Ascending aorta (tissue), 2 donors: ENCODE data around the gene SULF2. TPM values are rescaled to one million over a fixed set of nuclear protein-coding genes. Genes with fewer than 3 reads are reported as not detected.
A peak's percentile ranks its signal among the peaks of the same experiment; 100 is the strongest.
"Not testable (repeated sequence)": the region's sequence is repeated elsewhere in the genome, so short reads cannot be mapped to it uniquely, and the experiment has no call there.

Experiments
- DNase-seq, 2 donors: peaks; one replicate each; pipeline ENCODE4 v3.0.0-alpha.2; 2019; ENCODE audit warnings: low spot score in 2 of 2
- H3K27ac ChIP-seq, 2 donors: fragments of 200-600 bp; sonication (generic); one replicate each; pipeline ENCODE4 v1.5.1; 2016 to 2017; ENCODE audit warnings: mild to moderate bottlenecking in 1 of 2
- H3K27me3 ChIP-seq: fragments of 200-600 bp; sonication (generic); one replicate; pipeline ENCODE4 v1.5.1; 2017
- H3K36me3 ChIP-seq, 2 donors: fragments of 200-600 bp; sonication (generic); one replicate each; pipeline ENCODE4 v1.5.1; 2016
- H3K4me1 ChIP-seq, 2 donors: fragments of 200-600 bp; sonication (generic); one replicate each; pipeline ENCODE4 v1.5.1; 2016 to 2017; ENCODE audit warnings: mild to moderate bottlenecking in 1 of 2
- H3K4me3 ChIP-seq, 2 donors: fragments of 200-600 bp; sonication (generic); one replicate each; pipeline ENCODE4 v1.5.1; 2016 to 2017; ENCODE audit warnings: mild to moderate bottlenecking in 1 of 2
- H3K9me3 ChIP-seq, 2 donors: fragments of 200-600 bp; sonication (generic); one replicate each; pipeline ENCODE4 v1.5.1; 2016
- intact Hi-C: fragments of 100-400 bp; cut with DNase I; formaldehyde crosslinking; loops from one replicate; pipeline ENCODE4 v1.15.1; 2023
- total RNA-seq: library from RNA; depleted of rRNA; stranded (reverse); fragments of >200 nt; gene quantifications from one replicate; pipeline ENCODE4 v1.1.0, GENCODE V29; 2016
- TF ChIP-seq, protein P1 (sequence below), 3 experiments: fragments of 200-600 bp in 2 of 3; fragments of 450-650 bp in 1 of 3; sonication (generic) in 2 of 3; IDR thresholded peaks; one replicate each; pipeline ENCODE4 v1.5.1; 2016 to 2019; ENCODE audit warnings: antibody characterized with exemption in 3 of 3, mild to moderate bottlenecking in 1 of 3, moderate library complexity in 1 of 3

The SULF2 gene
- total RNA-seq, result 194 TPM

DNA sequence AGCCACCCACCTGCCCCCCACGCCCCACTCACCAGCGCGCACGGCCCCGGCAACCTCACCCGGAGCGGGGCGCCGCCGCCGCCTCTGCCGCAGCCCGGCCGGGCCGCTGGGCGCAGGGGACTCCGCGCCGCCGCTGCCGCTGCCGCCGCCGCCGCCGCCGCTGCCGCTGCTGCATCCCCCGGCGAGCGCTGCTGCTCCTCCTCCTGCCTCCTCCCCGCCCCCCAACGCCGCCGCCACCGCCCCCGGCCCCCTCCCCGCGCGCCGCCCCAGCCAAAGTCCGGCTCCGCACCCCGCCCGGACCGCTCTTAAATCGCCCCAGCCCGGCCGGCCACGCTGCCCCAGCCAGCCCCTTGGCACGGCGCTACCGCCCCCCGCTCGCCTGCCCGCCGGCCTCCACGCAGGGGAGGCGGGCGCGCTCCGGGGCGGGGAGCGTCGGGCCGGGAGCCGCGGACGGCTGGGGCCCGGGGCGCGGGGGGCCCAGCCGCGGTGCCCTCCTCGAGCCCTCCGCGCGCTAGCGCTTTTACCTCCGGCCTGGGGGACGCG is at the start of gene SULF2:
Gene SULF2, minus strand, starts transcription at position 171 of the 543 bp plus-strand sequence. CDS start 28,118 bp downstream, outside the sequence.
- intact Hi-C loops, result loop anchor here (5.0 to 10.0 kb wide), 2 partner anchors 58 to 1039 kb away; partner anchors contain the start of gene PREX1
- H3K27me3 ChIP-seq, result no peaks in the 10 kb centered on the region
- H3K9me3 ChIP-seq, result no peaks in the 10 kb centered on the region
- peak within 1 kb of the TSS; percentile 73 to 74 for H3K4me3 ChIP-seq
- no peaks in the 10 kb centered on the region for H3K36me3 ChIP-seq
- H3K27ac ChIP-seq, result peak within 1 kb of the TSS; percentile 82 to 89
- TF ChIP-seq, protein P1, sequence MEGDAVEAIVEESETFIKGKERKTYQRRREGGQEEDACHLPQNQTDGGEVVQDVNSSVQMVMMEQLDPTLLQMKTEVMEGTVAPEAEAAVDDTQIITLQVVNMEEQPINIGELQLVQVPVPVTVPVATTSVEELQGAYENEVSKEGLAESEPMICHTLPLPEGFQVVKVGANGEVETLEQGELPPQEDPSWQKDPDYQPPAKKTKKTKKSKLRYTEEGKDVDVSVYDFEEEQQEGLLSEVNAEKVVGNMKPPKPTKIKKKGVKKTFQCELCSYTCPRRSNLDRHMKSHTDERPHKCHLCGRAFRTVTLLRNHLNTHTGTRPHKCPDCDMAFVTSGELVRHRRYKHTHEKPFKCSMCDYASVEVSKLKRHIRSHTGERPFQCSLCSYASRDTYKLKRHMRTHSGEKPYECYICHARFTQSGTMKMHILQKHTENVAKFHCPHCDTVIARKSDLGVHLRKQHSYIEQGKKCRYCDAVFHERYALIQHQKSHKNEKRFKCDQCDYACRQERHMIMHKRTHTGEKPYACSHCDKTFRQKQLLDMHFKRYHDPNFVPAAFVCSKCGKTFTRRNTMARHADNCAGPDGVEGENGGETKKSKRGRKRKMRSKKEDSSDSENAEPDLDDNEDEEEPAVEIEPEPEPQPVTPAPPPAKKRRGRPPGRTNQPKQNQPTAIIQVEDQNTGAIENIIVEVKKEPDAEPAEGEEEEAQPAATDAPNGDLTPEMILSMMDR (IDR thresholded peaks at IDR 0.05), result no peak
- peaks cover 0 to 9% of the 10 kb centered on the region in 2 donors for H3K4me1 ChIP-seq
- DNase-seq, result no peak

DNA sequence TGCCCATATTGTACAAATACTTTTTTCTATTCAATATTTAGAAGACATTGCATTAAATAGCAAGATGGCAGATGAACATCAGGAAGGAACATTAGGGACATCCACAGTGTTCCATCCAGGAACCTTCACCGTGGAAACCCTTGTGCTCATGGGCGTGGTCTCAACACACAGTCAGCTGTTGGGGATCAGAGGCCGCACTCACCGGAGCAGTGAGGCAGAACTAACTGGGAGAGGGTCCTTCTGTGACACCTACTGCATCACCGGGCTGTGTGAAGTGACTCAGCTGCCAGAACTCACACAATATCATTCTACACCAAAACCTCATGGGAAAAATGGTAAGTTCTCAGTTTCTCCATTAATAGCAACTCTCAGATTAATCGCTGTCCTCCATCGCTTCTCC is 46.4 kb upstream of the SULF2 start:
- H3K36me3 ChIP-seq, H3K9me3 ChIP-seq, H3K4me1 ChIP-seq, H3K4me3 ChIP-seq, DNase-seq, H3K27ac ChIP-seq, H3K27me3 ChIP-seq, intact Hi-C loops: not testable (repeated sequence)

DNA sequence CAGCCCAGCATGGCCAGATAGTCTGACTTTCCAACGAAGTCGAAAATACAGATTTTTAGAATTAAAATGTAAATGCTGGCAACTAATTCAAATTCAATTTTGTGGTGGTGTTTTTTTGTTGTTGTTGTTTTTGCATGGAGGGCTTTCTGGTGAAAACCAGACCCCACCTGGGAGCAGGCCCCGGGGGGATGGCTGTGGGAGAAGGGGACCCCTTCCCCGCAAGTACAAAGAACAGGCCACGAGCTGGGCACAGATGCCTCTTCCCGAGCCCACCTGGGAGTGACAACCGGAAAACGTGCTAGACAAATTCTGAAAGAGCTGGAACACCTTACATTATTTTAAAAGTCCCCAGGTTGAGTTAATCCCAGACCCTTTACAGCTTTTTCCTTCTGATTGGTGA is 41.4 kb upstream of the SULF2 start:
- H3K9me3 ChIP-seq, H3K4me1 ChIP-seq, H3K27me3 ChIP-seq, H3K4me3 ChIP-seq, H3K36me3 ChIP-seq, DNase-seq, H3K27ac ChIP-seq, intact Hi-C loops: not testable (repeated sequence)

DNA sequence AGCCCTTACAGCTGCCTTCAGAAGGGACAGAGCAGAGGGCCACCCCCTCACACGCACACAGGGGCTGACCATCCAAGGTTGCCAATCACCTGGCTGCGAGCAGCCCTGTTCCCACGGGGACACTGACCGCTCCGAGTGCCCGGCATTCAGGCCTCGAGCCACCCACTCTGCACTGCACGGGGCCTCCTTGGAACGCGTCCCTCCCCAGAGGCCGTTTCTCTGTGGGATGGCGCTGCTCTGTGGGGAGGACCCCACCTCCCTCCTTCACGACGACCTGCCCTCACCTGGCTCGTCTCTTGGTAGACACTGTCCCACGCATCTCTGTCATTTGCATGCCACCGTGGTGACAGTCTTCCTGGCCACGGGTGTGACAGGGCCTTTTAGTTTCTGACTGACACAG is 40.7 kb upstream of the SULF2 start:
- H3K27ac ChIP-seq, intact Hi-C loops, H3K27me3 ChIP-seq, H3K4me3 ChIP-seq, DNase-seq, H3K36me3 ChIP-seq, H3K4me1 ChIP-seq, H3K9me3 ChIP-seq: not testable (repeated sequence)

DNA sequence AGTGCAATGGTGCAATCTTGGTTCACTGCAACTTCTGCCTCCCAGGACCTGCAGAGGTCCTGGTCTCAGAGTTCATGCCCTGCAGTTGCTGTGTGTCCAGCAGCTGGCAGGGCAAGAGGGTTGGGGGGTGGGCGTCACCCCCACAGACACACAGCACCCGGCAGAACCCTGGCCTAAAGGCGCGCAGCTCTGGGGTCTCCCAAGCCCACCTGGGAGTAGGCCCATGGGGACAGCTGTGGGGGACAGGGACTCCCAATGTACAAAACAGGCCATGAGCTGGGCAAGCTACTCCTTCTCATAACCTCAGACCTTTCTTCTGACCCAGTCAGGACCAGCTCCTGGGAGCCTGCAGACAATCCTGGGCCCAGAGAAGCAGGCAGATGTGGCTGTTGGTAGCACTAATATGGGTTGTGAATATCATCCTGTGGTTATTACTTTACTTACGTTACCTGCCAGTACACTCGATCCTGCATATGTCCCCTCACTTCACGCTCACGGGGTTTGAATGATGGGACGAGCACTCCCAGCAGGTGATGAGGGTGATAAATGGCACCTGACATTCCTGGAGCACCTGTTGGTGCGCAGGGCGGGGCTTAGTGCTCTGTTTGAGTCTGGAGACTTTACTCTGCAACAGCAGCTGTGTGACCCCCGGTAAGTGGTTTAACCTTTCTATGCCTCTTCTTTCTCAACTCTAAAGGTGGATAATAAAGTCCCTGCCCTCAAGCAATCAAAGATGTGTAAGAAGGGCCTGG is 39.9 kb upstream of the SULF2 start:
- Histone ChIP-seq H3K27ac (no peak overlapping the region), H3K27me3 (no peaks in the 10 kb centered on the region), H3K36me3 (no peaks in the 10 kb centered on the region), H3K9me3 (no peaks in the 10 kb centered on the region), H3K4me3 (no peak overlapping the region), H3K4me1 (no peaks in the 10 kb centered on the region)
- intact Hi-C loops, result no loop called here
- no peak for DNase-seq
- TF ChIP-seq, protein P1 (IDR thresholded peaks at IDR 0.05), result no peak

DNA sequence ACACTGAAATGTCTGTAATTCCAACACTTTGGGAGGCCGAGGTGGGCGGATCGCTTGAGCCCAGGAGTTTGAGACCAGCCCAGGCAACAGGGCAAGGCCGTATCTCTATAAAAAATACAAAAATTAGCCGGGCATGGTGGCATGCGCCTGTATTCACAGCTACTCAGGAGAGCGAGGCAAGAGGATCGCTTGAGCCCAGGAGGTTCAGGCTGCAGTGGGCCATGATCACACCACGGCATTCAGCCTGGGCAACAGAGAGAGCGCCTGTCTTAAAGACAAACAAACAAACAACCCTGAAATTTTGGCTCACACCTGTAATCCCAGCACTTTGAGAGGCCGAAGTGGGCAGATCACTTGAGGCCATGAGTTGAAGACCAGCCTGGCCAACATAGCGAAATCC is 38.7 kb upstream of the SULF2 start:
- H3K9me3 ChIP-seq, H3K27ac ChIP-seq, DNase-seq, H3K36me3 ChIP-seq, H3K4me1 ChIP-seq, H3K27me3 ChIP-seq, intact Hi-C loops, H3K4me3 ChIP-seq: not testable (repeated sequence)

DNA sequence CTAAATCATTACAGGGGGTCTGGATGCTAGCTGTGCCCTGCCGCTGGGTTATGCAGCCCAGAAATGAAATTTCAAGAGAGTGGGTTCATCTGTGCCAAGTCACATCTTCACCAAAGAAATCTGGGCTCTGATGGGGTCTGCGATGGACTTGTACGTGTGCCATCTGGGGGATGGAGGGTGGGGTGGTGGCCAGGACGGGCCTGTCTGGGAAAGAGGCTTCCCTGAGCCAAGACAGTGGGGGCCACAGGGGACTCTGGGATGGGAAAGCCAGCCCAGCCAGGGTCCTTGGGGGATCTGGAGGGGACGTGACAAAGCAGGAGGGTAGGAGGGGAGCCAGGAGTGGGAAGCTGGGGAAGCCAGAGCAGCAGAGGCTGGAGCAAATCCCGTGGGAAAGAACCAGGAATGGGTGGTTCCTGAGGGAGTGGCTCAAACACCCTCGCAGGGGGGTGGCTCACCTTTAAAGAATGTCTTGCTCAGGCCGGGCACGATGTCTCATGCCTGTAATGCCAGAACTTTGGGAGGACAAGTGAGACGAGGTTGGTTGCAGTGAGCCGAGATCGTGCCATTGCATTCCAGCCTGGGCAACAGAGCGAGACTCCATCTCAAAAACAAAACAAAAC is 36.3 kb upstream of the SULF2 start:
- H3K27ac ChIP-seq, result no peak overlapping the region
- TF ChIP-seq, protein P1 (IDR thresholded peaks at IDR 0.05), result no peak
- no peak overlapping the region for H3K4me3 ChIP-seq
- no peaks in the 10 kb centered on the region for H3K36me3 ChIP-seq
- H3K4me1 ChIP-seq, result no peaks in the 10 kb centered on the region
- H3K9me3 ChIP-seq, result no peaks in the 10 kb centered on the region
- H3K27me3 ChIP-seq, result no peaks in the 10 kb centered on the region
- intact Hi-C loops, result no loop called here
- no peak for DNase-seq
